Activated T-helper 1 cell treated with anti-CD3 and anti-CD28 coated beads, Interleukin-2, amount 50 U/mL, for 16 hours (primary cell): ENCODE measurements around the gene BTRC.
"Not testable (repeated sequence)": the region's sequence is repeated elsewhere in the genome, so short reads cannot be mapped to it uniquely, and the experiment has no call there.

Source experiments
- DNase-seq, 2 donors: peaks; one replicate each; pipeline ENCODE4 v3.0.0-alpha.2; 2020; ENCODE audit warnings: low read depth in 1 of 2, low spot score in 1 of 2

BTRC gene

GRCh38 chr10:101346177-101346576 lies 7.8 kb upstream of the BTRC start:
- no peak for DNase-seq

- DNase-seq: no peak
These were observed 2.9 kb upstream of the BTRC start for GRCh38 chr10:101351017-101351416.

GRCh38 chr10:101351477-101351876 lies 2.5 kb upstream of the BTRC start:
- no peak for DNase-seq

- DNase-seq: not testable (repeated sequence)
These were observed 1.1 kb upstream of the BTRC start for GRCh38 chr10:101352857-101353256.

GRCh38 chr10:101354328-101355071 lies 535 bp downstream of the BTRC start:
- DNase-seq: peak in 1 of 2 donors; percentile 14

- no peak for DNase-seq
These were observed 1.2 kb downstream of the BTRC start for GRCh38 chr10:101355072-101355706.

- DNase-seq: no peak
These were observed 2.2 kb downstream of the BTRC start for GRCh38 chr10:101356132-101356531.

GRCh38 chr10:101357958-101358357 lies 4.0 kb downstream of the BTRC start:
- DNase-seq: no peak

- DNase-seq: no peak
These were observed 4.8 kb downstream of the BTRC start for GRCh38 chr10:101358706-101359300.

GRCh38 chr10:101360090-101360489 lies 6.1 kb downstream of the BTRC start:
- not testable (repeated sequence) for DNase-seq

GRCh38 chr10:101360841-101361240 lies 6.9 kb downstream of the BTRC start:
- not testable (repeated sequence) for DNase-seq

GRCh38 chr10:101363850-101364400 lies 10.0 kb downstream of the BTRC start:
- DNase-seq: no peak

- DNase-seq: no peak
These were observed 10.8 kb downstream of the BTRC start for GRCh38 chr10:101364721-101365120.

GRCh38 chr10:101367569-101368453 lies 13.8 kb downstream of the BTRC start:
- no peak for DNase-seq

GRCh38 chr10:101373063-101373462 lies 19.1 kb downstream of the BTRC start:
- DNase-seq: no peak

- DNase-seq: not testable (repeated sequence)
These were observed 20.0 kb downstream of the BTRC start for GRCh38 chr10:101373993-101374392.

GRCh38 chr10:101375076-101375475 lies 21.1 kb downstream of the BTRC start:
- no peak for DNase-seq

GRCh38 chr10:101379663-101380352 lies 25.8 kb downstream of the BTRC start:
- no peak for DNase-seq

GRCh38 chr10:101380353-101381017 lies 26.5 kb downstream of the BTRC start:
- DNase-seq: no peak
